ENCODE data around the gene SPINK8.

DNA sequence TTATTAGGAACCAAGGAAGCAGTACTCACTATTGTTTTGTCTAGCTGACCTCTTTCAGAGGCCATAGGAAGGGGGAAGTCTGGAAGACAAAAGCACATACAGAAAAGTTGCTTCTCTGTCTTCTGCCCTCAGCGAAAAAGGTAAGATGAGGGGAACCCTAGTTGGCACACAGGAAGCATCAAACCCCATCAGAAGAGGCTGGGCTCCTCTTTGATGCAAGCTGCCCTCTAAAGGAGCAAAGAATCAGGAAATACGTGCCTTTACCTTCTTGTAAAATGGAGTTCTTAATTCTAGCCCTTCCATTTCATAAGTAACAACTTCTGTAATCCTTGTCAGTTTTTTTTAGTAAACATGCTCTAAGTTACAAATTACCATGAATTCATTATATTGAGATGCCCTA, 12.5 kb downstream of the SPINK8 start:
- TF ChIP-seq POLR2AphosphoS5 (IDR thresholded peaks at IDR 0.05) (no peak), POLR2A (IDR thresholded peaks at IDR 0.05) (no peak), EP300 (IDR thresholded peaks at IDR 0.05) (no peak)
- TF ChIP-seq, protein P1, sequence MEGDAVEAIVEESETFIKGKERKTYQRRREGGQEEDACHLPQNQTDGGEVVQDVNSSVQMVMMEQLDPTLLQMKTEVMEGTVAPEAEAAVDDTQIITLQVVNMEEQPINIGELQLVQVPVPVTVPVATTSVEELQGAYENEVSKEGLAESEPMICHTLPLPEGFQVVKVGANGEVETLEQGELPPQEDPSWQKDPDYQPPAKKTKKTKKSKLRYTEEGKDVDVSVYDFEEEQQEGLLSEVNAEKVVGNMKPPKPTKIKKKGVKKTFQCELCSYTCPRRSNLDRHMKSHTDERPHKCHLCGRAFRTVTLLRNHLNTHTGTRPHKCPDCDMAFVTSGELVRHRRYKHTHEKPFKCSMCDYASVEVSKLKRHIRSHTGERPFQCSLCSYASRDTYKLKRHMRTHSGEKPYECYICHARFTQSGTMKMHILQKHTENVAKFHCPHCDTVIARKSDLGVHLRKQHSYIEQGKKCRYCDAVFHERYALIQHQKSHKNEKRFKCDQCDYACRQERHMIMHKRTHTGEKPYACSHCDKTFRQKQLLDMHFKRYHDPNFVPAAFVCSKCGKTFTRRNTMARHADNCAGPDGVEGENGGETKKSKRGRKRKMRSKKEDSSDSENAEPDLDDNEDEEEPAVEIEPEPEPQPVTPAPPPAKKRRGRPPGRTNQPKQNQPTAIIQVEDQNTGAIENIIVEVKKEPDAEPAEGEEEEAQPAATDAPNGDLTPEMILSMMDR (IDR thresholded peaks at IDR 0.05) = no peak
